Muscle of leg (tissue), 16 donors: ENCODE results near the gene TUBB8. TPM values are rescaled to one million over a fixed set of nuclear protein-coding genes. Genes with fewer than 3 reads are reported as not detected.

ENCODE experiments used
- DNase-seq: peaks from one replicate; pipeline ENCODE4 v3.0.0; 2013
- H3K27ac ChIP-seq: one replicate; pipeline ENCODE4 v1.5.1; 2013; ENCODE audit warnings: mild to moderate bottlenecking, low read length, control low read depth
- H3K27me3 ChIP-seq: one replicate; pipeline ENCODE4 v1.6.1; 2013; ENCODE audit warnings: low read length; ENCODE audit not compliant: control insufficient read depth, insufficient read depth
- H3K36me3 ChIP-seq: one replicate; pipeline ENCODE4 v1.6.1; 2013; ENCODE audit warnings: low read length; ENCODE audit not compliant: control insufficient read depth, insufficient read depth
- H3K4me1 ChIP-seq: one replicate; pipeline ENCODE4 v1.6.1; 2013; ENCODE audit warnings: low read length; ENCODE audit not compliant: control insufficient read depth, insufficient read depth
- H3K4me3 ChIP-seq: one replicate; pipeline ENCODE4 v1.5.1; 2013; ENCODE audit warnings: low read length, control low read depth
- H3K9me3 ChIP-seq: replicated peaks from 2 replicates; pipeline ENCODE4 v1.6.1; 2013; ENCODE audit warnings: low read depth, low read length; ENCODE audit not compliant: control insufficient read depth
- WGBS: methylation state at CpG from one replicate; pipeline ENCODE4 v1.1.5; 2013; ENCODE audit warnings: missing lambda C conversion rate; ENCODE audit not compliant: insufficient coverage; 5-methylcytosine and 5-hydroxymethylcytosine counted together
- long read RNA-seq, 11 donors: transcript quantifications; one replicate each; lab custom pipeline, GENCODE V29; 2026
- polyA plus RNA-seq, 8 donors: library from polyadenylated mRNA; unstranded; fragments of 120-200 nt; gene quantifications; one replicate each; pipeline versions ENCODE4 v1.2.1 to v1.2.3, GENCODE V29; 2013; ENCODE audit warnings: inconsistent platforms in 1 of 8, low replicate concordance in 1 of 8; ENCODE audit not compliant: insufficient read length in 8 of 8, insufficient read depth in 1 of 8
- total RNA-seq: library from RNA; stranded (reverse); fragments of 120-200 nt; gene quantifications from one replicate; pipeline ENCODE4 v1.2.4, GENCODE V29; 2013

The TUBB8 gene
- total RNA-seq (0.09 TPM), polyA plus RNA-seq (under 1 TPM in 4 of 8 donors, not detected in 4; 0.10 to 0.87 (median 0.29) TPM)
- long read RNA-seq, donor 1, result 0 reads
- long read RNA-seq, donor 2, result 0 reads
- long read RNA-seq, donor 3, result 0 reads
- long read RNA-seq, donor 4, result 0 reads
- long read RNA-seq, donor 5, result 0 reads
- long read RNA-seq, donor 6, result 0 reads
- long read RNA-seq, donor 7, result 0 reads
- long read RNA-seq, donor 8, result 0 reads
- long read RNA-seq, donor 9, result 0 reads
- long read RNA-seq, donor 10, result 0 reads
- long read RNA-seq, donor 11, result 0 reads

DNA sequence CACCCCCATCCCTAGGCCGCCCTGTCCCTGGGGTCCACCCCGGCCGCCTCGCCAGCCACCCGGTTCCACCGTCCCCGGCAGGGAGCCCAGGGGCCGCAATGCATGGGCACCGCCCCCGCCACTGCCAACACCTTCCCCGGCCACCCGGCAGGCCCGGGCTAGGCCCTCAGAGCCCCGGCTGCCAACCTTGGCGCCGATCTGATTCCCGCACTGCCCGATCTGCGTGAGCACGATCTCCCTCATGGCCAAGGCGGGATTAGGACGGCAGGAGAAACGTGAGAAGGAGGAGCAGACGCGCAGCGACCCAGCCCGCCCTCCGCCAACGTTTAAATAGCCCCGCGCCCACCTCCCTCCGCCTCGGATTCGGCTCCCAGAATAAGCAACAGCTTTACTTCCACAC lies at the start of gene TUBB8:
Gene TUBB8, minus strand, starts transcription at position 301 of the 400 bp plus-strand sequence. Its CDS starts 58 bp downstream, at position 243.
- no peak within 1 kb of the TSS for H3K27ac ChIP-seq
- H3K4me3 ChIP-seq, result no peak within 1 kb of the TSS
- no peaks in the 10 kb centered on the region for H3K27me3 ChIP-seq
- no peaks in the 10 kb centered on the region for H3K36me3 ChIP-seq
- no peaks in the 10 kb centered on the region for H3K9me3 ChIP-seq
- DNase-seq, result no peak
- 41% methylated on average over 22 of the region's 34 CpGs for WGBS
- H3K4me1 ChIP-seq, result no peaks in the 10 kb centered on the region

GRCh38 chr10:96466-96865 lies 47.4 kb upstream of the TUBB8 start:
- H3K27ac ChIP-seq, result no peak overlapping the region
- no peak overlapping the region for H3K4me3 ChIP-seq
- no peaks in the 10 kb centered on the region for H3K4me1 ChIP-seq
- no peaks in the 10 kb centered on the region for H3K27me3 ChIP-seq
- H3K9me3 ChIP-seq, result peaks cover 12% of the 10 kb centered on the region
- no peak for DNase-seq
- 0% methylated on average over 1 of the region's 1 CpG for WGBS
- H3K36me3 ChIP-seq, result no peaks in the 10 kb centered on the region

- Histone ChIP-seq H3K36me3 (no peaks in the 10 kb centered on the region), H3K4me1 (no peaks in the 10 kb centered on the region), H3K27me3 (no peaks in the 10 kb centered on the region), H3K27ac (no peak overlapping the region), H3K4me3 (no peak overlapping the region), H3K9me3 (peaks cover 12% of the 10 kb centered on the region)
- WGBS, result no CpG with 5 or more reads among the region's 2 CpGs
- no peak for DNase-seq
Measured at GRCh38 chr10:95356-96115, 46.4 kb upstream of the TUBB8 start.

DNA sequence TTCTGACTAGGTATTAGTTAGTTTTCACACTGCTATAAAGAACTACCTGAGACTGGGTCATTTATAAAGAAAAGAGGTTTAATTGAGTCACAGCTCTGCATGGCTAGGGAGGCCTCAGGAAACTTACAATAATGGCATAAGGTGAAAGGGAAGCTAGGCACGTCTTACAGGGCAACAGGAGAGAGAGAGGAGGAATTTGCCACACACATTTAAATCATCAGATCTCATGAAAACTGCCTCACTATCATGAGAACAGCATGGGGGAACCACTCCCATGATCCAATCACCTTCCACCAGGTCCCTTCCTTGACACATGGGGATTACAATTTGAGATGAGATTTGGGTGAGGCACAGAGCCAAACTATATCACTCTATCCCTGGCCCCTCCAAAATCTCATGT lies 45.5 kb upstream of the TUBB8 start:
- H3K4me1 ChIP-seq, result no peaks in the 10 kb centered on the region
- no peaks in the 10 kb centered on the region for H3K36me3 ChIP-seq
- no peaks in the 10 kb centered on the region for H3K27me3 ChIP-seq
- no peak for DNase-seq
- no peak overlapping the region for H3K27ac ChIP-seq
- H3K9me3 ChIP-seq, result peaks cover 12% of the 10 kb centered on the region
- no CpG with 5 or more reads among the region's 1 CpG for WGBS
- H3K4me3 ChIP-seq, result no peak overlapping the region

DNA sequence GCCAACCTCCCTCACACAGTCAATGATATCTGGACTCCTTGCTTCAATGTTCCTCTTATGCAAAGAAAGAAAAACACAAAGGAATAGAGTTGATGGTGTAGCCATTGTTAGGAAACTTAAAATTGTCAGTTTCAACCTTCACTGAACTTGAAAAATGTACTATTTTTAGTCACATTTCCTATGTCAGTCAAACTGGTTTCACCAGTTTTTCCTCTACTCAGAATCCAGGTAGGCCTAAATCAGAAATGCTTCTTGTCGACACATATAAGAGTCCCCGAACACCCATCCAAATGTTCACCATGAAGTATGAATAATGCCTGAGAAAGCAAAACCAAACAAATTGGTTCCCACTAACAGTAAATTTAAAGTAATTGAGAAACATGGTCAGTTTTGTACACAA lies 43.8 kb upstream of the TUBB8 start:
- no peak for DNase-seq
- Histone ChIP-seq H3K4me1 (no peaks in the 10 kb centered on the region), H3K4me3 (no peak overlapping the region), H3K9me3 (peaks cover 12% of the 10 kb centered on the region), H3K36me3 (no peaks in the 10 kb centered on the region), H3K27me3 (no peaks in the 10 kb centered on the region), H3K27ac (no peak overlapping the region)
- no CpG with 5 or more reads among the region's 2 CpGs for WGBS

DNA sequence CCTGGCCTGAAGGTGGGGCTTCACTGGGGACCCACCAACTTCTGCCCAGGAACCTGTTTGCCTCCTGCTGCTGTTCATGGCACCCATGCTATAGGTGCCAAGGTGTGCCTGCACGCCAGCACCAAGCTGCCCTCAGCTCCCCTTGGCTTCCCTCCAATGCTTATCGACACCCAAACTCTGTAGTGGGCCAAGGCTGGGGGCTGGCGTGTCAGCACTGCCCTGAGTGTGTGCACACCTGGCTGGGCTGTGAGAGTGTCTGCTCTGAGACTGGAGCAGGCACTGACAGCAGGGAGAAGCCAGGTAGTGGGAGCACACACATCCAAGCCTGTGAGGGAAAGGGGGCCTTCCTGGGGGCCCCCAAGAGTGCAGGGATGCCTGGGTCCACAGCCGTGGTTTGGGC lies 43.1 kb upstream of the TUBB8 start:
- no peak overlapping the region for H3K27ac ChIP-seq
- DNase-seq, result no peak
- no CpG with 5 or more reads among the region's 4 CpGs for WGBS

DNA sequence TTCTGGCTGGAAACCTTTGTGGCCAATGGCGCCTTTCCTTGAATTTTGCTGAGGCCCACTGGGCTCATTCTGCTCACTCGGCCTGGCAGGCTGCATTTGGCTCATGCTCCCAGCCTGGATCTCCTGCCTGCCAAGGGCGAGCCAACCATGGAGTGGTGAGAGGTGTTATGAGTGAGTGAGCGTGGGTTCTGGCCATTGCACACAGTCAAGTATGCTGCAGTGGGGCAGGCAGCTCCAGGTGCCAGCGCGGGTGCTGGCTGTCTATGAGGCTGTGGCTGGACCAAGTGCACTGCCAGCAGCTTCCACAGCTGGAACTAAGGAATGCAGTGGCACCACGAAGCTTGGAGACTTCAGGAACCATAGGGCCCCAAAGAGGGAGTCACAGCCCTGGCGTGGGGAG lies 42.2 kb upstream of the TUBB8 start:
- no peak for DNase-seq
- Histone ChIP-seq H3K9me3 (peaks cover 11% of the 10 kb centered on the region), H3K4me3 (no peak overlapping the region), H3K27me3 (no peaks in the 10 kb centered on the region), H3K36me3 (no peaks in the 10 kb centered on the region), H3K27ac (no peak overlapping the region), H3K4me1 (no peaks in the 10 kb centered on the region)
- WGBS, result 83% methylated on average over 8 of the region's 8 CpGs

More for the DNA sequence above, 43.1 kb upstream of the TUBB8 start:
- Histone ChIP-seq H3K36me3 (no peaks in the 10 kb centered on the region), H3K4me1 (no peaks in the 10 kb centered on the region), H3K9me3 (peaks cover 12% of the 10 kb centered on the region), H3K4me3 (no peak overlapping the region), H3K27me3 (no peaks in the 10 kb centered on the region)

DNA sequence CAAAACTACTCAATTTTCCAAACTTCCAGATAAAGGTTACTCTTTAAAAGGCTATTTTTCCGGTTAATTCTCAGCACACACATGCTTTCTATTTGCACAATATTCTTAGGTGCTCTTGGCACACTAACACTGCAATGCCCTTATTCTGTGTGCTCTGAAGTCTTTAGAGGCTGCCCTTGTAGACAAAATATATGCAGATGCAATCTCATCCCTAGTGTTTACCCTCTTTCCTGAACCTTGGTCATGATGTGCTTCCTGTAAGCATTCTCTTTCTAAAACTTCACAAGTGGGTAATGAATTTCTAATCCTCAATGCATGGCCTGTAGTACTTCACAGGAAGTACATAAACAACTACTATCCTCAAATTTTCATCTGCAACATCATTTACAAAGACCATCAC lies 41.1 kb upstream of the TUBB8 start:
- Histone ChIP-seq H3K4me3 (no peak overlapping the region), H3K27me3 (no peaks in the 10 kb centered on the region), H3K4me1 (no peaks in the 10 kb centered on the region), H3K27ac (no peak overlapping the region), H3K9me3 (peaks cover 5% of the 10 kb centered on the region), H3K36me3 (no peaks in the 10 kb centered on the region)
- WGBS, result 100% methylated on average over 1 of the region's 1 CpG
- DNase-seq, result no peak

GRCh38 chr10:89248-89647 lies 40.2 kb upstream of the TUBB8 start:
- Histone ChIP-seq H3K27me3 (no peaks in the 10 kb centered on the region), H3K4me1 (no peaks in the 10 kb centered on the region), H3K4me3 (no peak overlapping the region), H3K9me3 (no peaks in the 10 kb centered on the region), H3K36me3 (no peaks in the 10 kb centered on the region), H3K27ac (no peak overlapping the region)
- WGBS, result no CpG with 5 or more reads among the region's 2 CpGs
- no peak for DNase-seq

- no peaks in the 10 kb centered on the region for H3K9me3 ChIP-seq
- H3K27ac ChIP-seq, result no peak overlapping the region
- WGBS, result no CpG with 5 or more reads among the region's 4 CpGs
- no peak for DNase-seq
- H3K4me1 ChIP-seq, result no peaks in the 10 kb centered on the region
- no peaks in the 10 kb centered on the region for H3K36me3 ChIP-seq
- no peak overlapping the region for H3K4me3 ChIP-seq
- H3K27me3 ChIP-seq, result no peaks in the 10 kb centered on the region
Measured at GRCh38 chr10:88253-88652, 39.2 kb upstream of the TUBB8 start.
